NCI-H460 (cell line): ENCODE measurements around the gene MZT2A. TPM values are rescaled to one million over a fixed set of nuclear protein-coding genes. Genes with fewer than 3 reads are reported as not detected.
"Not testable (repeated sequence)": the region's sequence is repeated elsewhere in the genome, so short reads cannot be mapped to it uniquely, and the experiment has no call there.

Source experiments
- DNase-seq: peaks from one replicate; pipeline ENCODE4 v3.0.0-alpha.2; 2016; ENCODE audit warnings: low read depth; ENCODE audit errors: extremely low read depth
- polyA plus RNA-seq: library from polyadenylated mRNA; depleted of rRNA; stranded (reverse); fragments of >200 nt; gene quantifications from 2 replicates; pipeline ENCODE4 v1.2.3, GENCODE V29; 2014; cell fraction: nucleus; rRNA removed
- total RNA-seq: library from RNA; depleted of rRNA; stranded (reverse); fragments of >200 nt; shearing (Covaris generic); gene quantifications from 2 replicates; pipeline ENCODE4 v1.2.3, GENCODE V29; 2014; rRNA removed

Gene MZT2A
- 164 and 166 TPM in 2 replicates for total RNA-seq
- 311 and 349 TPM in 2 replicates for polyA plus RNA-seq

GRCh38 chr2:131492015-131492417 lies at the start of gene MZT2A:
Gene MZT2A (minus strand): TSS chr2:131492397. CDS start chr2:131492376, 21 bp downstream.
- DNase-seq = not testable (repeated sequence)

DNA sequence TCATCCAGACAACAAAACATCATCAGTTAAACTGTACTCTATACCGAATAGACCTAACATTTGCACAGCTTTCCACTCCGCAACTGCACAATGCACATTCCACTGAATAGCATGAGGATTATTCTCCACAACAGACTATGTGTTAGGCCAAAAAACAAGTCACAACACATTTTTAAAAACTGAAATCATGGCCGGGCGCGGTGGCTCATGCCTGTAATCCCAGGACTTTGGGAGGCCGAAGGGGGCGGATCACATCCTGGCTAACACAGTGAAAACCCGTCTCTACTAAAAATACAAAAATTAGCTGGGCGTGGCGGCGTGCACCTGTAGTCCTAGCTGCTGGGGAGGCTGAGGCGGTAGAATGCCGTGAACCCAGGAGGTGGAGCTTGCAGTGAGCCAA lies 46.7 kb upstream of the MZT2A start:
- not testable (repeated sequence) for DNase-seq

DNA sequence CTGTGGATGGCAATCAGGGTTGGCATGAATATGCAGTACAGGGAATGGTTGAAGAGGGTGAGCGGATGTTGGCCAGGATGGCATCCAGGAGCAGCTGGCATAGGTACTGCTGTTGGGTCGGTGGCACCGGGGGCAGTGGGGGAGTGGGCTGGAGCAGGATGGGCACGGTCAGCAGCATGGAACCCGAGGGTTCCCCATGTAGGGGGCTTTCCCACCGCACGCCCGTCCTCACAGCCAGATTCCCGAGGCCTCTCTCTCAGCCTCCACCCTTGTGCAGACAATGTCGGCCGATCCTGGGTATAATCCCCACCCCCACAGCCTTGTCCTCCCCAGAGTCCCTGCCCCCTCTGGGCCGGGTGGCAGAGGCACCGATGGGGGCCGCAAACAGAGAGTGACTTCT lies 44.6 kb upstream of the MZT2A start:
- not testable (repeated sequence) for DNase-seq

DNA sequence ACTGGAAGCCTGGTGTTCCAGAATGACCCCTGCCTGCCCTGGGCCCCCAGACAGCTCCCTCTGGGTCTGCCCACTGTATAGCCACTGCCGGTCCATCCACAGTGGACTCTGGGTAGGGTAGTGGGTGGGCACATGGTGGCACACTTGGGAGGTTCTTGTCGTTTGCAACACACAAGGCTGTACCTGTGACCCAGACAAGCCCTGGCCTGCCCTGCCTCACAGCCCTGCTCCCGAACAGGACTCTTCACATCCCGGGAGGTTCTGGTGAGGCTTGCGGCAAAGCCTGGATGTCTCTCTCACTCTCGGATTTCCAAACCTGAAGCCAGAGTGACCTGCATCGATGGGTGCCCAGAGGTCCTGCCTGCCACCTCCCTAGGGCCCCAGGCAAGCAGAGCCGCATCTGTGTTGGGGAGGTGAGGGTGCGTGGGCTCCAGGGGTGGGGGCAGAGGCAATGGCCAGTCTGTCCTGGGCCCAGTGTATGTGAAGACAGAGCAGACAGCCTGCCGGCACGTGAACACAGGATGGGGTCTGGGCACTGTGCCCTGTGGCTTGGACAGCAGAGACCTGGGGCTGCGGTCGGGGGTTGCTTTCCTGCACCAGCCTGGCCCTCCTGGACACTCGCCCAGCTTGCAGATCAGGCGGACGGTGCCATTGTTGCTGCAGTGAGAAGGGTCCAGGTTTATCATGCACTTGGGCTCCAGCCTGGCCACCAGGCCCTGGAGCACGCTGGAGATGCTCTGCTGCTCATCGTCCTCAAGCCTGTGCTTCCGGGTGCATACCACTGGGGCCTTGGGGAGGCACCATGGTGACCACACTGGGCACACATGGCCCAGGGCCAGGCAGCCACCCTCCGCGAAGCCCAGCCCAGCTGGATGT lies 44.0 kb upstream of the MZT2A start:
- not testable (repeated sequence) for DNase-seq

- DNase-seq = no peak
Observed at GRCh38 chr2:131535526-131535925, 43.3 kb upstream of the MZT2A start.

DNA sequence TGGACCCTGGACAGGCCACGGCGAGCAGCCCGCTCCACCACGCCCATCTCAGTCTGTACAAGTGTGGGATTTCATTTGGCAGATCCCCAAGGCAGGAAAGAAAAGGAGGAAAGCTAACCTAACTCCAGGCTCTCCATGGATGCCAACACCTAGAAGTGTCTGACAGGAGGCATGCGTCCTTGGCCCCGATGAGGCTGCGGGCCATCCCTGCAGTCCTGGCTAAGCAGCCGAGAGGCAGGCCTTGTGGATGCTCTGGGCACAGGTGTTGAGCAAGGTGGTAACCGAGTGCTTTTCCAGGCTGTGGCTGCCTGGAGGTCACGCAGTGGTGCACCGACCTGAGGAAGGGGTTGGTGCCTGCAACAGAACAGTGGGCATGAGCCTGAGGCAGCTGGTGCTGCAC lies 42.8 kb upstream of the MZT2A start:
- DNase-seq = not testable (repeated sequence)

GRCh38 chr2:131534317-131534672 lies 42.1 kb upstream of the MZT2A start:
- not testable (repeated sequence) for DNase-seq

DNA sequence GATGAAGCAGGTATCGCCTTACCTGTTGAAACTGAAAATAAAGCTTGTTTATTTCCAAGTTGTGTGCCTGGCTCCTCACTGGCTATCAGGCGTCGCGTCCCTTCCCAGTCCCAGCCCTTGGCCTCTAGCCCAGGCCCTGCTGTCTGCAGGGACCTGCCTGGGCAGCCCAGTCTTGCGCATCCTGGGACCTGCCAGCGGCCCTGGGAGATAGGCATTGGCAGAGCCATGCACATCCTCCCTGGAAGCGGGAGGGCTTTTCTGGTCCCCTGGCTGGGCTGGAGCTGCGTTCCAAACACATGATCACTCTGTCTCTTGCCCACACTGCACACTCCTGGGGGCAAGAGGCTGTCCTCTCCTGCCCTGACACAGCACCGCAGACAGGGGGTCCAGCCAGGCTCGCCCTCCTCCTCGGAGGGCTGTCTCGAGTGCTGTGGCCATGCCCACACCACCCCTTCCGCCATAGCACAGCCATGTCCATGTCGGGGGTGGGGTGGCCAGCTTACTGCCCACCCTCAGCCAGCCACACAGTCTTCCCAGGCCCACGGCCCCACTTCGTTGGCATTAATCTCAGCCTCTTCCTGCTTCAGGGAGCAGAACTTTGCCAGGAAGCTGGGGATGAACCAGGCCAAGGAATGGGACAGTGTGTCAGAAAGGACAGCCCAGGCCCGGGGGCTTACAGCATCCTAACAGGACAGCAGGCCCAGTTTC lies 41.6 kb upstream of the MZT2A start:
- DNase-seq = not testable (repeated sequence)

DNA sequence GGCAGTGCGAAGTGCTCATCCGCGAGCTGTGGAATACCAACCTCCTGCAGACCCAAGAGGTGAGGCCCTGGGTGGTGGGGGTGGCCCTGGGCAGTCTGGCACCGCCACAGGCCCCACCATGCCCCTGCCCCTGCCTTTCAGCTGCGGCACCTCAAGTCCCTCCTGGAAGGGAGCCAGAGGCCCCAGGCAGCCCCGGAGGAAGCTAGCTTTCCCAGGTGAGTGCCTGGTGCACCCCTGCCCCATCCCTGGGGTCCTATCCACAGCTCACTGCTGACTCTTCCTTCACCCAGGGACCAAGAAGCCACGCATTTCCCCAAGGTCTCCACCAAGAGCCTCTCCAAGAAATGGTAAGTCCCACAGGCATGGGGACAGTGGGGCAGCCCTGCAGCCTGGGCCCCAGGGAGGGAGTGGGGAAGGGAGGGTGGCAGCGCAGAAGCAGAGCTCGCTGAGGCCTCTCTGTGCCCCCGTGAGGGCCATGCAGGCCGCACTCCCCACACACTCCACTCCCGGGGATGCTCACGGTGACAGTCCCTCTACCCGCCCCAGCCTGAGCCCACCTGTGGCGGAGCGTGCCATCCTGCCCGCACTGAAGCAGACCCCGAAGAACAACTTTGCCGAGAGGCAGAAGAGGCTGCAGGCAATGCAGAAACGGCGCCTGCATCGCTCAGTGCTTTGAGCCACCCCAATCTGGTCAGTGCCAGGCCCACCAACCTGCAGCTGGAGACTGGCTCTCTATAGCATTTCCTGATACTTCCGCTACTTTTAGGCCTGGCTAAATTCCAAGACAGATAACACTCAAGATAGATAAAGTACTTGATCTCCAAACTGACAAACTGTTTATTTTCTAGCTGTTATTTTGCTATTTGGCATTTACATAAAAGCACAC lies 40.8 kb upstream of the MZT2A start:
- DNase-seq = not testable (repeated sequence)

DNA sequence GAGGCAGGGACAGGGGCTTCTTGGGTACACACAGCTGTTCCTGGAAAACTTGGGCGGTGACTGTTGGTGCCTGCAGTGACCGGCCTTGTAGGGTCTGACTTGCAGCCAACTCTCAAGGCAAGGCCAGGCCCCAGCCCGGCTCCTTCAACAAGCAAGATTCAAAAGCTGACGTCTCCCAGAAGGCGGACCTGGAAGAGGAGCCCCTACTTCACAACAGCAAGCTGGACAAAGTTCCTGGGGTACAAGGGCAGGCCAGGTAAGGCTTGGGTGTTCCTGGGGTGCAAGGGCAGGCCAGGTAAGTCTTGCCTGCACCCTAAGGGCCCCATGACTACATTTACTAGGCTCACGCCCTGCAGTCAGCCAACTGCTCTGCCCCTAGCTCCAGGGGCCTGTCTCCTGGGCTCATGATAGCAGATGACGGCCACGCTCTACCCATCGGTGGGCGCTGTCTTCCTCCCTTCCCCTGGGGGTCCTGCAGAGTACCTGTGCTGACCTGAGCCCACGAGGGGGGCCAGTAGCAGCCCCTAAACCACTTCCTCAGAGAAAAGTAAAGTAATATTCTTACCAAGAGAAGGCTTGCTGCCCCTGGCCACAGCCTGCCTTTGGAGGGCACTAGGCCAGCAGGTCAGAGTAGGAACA lies 39.5 kb upstream of the MZT2A start:
- not testable (repeated sequence) for DNase-seq

DNA sequence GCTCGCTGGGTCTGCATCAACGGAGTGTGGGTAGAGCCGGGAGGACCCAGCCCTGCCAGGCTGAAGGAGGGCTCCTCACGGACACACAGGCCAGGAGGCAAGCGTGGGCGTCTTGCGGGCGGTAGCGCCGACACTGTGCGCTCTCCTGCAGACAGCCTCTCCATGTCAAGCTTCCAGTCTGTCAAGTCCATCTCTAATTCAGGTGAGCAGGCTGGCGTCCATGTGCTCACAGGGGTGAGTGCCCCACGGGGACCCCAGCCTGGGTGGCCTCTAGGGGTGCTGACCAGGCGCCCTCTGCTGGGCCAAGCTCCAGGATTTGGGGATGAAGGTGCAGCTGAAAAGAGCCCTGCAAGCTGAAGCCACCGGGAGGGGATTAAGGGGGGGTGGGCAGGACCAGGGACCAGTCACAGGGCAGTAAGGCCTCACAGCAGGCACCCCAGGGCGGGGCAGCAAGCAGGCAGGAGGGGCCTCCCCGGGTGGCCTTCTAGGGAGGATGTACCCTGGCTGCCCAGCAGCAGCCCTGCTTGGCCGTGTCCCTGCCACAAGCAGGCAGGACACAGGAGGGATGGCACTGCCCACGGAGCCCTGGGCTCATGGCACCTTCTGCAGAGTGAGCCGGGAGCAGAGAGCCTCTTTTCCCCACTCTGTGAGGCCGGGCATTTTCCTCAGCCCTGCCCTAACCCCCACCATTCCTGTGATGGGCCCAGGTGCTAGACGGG lies 38.6 kb upstream of the MZT2A start:
- not testable (repeated sequence) for DNase-seq

GRCh38 chr2:131529864-131530445 lies 37.8 kb upstream of the MZT2A start:
- DNase-seq = not testable (repeated sequence)

- DNase-seq = not testable (repeated sequence)
Observed at GRCh38 chr2:131528981-131529863, 37.0 kb upstream of the MZT2A start.

- DNase-seq = peak; percentile 54
Observed at GRCh38 chr2:131527131-131528001, 35.2 kb upstream of the MZT2A start, which contains the start of gene CCDC74A. Gene CCDC74A (plus strand): TSS chr2:131527888. CDS start chr2:131527971, 83 bp downstream.

DNA sequence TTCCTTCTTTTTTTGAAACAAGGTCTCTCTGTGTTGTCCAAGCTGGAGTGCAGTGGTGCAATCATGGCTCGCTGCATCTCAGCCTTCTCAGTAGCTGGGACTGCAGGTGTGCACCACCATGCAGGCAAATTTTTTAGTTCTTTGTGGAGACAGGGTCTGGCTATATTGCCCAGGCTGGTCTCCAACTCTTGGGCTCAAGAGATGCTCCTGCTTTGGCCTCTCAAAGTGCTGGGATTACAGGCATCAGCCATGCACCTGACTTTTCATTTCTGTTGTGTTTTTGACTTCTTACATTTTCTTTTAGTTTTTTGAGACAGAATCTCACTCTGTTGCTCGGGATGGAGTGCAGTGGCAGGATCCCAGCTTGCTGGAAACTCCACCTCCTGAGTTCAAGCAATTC lies 33.1 kb upstream of the MZT2A start:
- not testable (repeated sequence) for DNase-seq

GRCh38 chr2:131521961-131522781 lies 30.0 kb upstream of the MZT2A start:
- no peak for DNase-seq
